ENCODE measurements around the gene TRAF2.

DNA sequence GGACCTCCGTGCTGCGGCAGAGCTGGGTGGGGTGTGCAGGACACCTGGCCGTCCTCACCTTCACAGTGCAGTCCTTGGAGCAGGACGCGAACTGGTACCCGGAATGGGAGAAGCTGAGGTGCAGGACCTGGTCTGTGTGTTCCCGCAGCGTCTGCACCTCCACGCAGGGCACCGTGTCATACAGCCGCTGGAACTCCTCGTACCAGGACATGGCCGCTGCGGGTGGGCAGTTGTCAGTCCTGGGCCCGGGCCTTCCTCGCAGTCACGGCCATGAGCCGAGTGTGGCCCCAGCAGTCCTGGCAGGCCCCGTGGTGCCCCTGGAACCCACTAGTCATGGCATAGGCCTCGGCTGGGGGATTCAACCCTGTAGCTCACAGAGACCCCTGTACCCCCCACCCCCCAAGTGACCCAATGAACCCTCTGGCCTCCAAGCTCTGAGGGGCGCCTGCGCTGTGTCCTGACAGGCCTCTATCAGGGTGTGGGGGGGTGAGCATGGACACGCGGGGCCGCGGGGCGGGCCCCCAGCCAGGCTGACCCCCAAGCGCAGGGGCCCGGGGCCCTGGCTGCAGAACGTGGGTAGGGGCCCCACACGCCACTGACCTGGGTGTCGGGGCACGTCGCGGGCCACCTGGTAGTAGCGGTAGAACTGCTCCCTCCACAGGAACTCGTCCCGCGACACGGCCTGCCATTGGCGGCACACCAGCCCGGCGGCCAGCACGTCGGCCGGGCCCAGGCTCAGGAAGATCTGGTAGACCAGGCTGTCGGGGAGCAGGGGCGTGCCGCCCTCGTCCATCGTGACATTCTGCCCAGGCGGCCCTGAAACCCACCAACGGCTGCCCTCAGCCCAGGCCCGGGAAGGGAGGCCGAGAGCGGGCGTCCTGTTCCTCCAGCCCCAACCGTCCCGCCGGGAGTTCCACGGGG lies 57.2 kb downstream of the TRAF2 start:
- TF ChIP-seq CTCF (IDR thresholded peaks at IDR 0.05; ENCODE audit: extremely low read depth in 1 of 2, insufficient read depth in 1 of 2, low read depth in 1 of 2, low read length in 2 of 2) = no peak
- TF ChIP-seq FOS (IDR thresholded peaks at IDR 0.05; ENCODE audit: borderline replicate concordance, insufficient read depth, low read length) = no peak
- no peak for TF ChIP-seq POLR2AphosphoS5 (IDR thresholded peaks at IDR 0.05; ENCODE audit: insufficient read depth, low read depth, low read length)
- TF ChIP-seq POLR2A (IDR thresholded peaks at IDR 0.05; ENCODE audit: low read depth, low read length) = no peak
